Hypothalamus (tissue), 51 donors: ENCODE data around the gene ZSWIM1.
"Not testable (repeated sequence)": the region's sequence is repeated elsewhere in the genome, so short reads cannot be mapped to it uniquely, and the experiment has no call there.

Source experiments
- DNase-seq, 51 donors: peaks; one replicate each; lab custom pipeline; 2025; lab: John Stamatoyannopoulos, UW

Gene ZSWIM1

GRCh38 chr20:45853484-45853883 lies 27.5 kb upstream of the ZSWIM1 start:
- no peak for DNase-seq

- peak; percentile 40 to 98 (median 90) for DNase-seq
These were observed 23.7 kb upstream of the ZSWIM1 start, which contains the start of the genes ACOT8 and ZSWIM3 for GRCh38 chr20:45857114-45857881. TSS of gene ACOT8 (minus strand) at chr20:45857392. CDS start at chr20:45857315, 77 bp downstream. TSS of gene ZSWIM3 (plus strand) at chr20:45857614. CDS start at chr20:45857826, 212 bp downstream.

- DNase-seq = peak in 3 of 51 donors; percentile 43 to 69 (median 63)
These were observed 23.2 kb upstream of the ZSWIM1 start for GRCh38 chr20:45857882-45858216.

- no peak for DNase-seq
These were observed 21.1 kb upstream of the ZSWIM1 start for GRCh38 chr20:45859916-45860315.

GRCh38 chr20:45860560-45861220 lies 20.3 kb upstream of the ZSWIM1 start:
- no peak for DNase-seq

GRCh38 chr20:45861221-45862075 lies 19.6 kb upstream of the ZSWIM1 start:
- no peak for DNase-seq

- no peak for DNase-seq
These were observed 17.2 kb upstream of the ZSWIM1 start for GRCh38 chr20:45863543-45864470.

- no peak for DNase-seq
These were observed 14.6 kb upstream of the ZSWIM1 start for GRCh38 chr20:45866454-45866853.

GRCh38 chr20:45867136-45867818 lies 13.8 kb upstream of the ZSWIM1 start:
- DNase-seq = no peak

- no peak for DNase-seq
These were observed 13.2 kb upstream of the ZSWIM1 start for GRCh38 chr20:45867819-45868176.

- no peak for DNase-seq
These were observed 8.4 kb upstream of the ZSWIM1 start for GRCh38 chr20:45872626-45873025.

- DNase-seq = no peak
These were observed 7.5 kb upstream of the ZSWIM1 start for GRCh38 chr20:45873409-45874103.

GRCh38 chr20:45874104-45874481 lies 6.9 kb upstream of the ZSWIM1 start:
- DNase-seq = not testable (repeated sequence)

- DNase-seq = no peak
These were observed 6.5 kb upstream of the ZSWIM1 start for GRCh38 chr20:45874576-45874975.

GRCh38 chr20:45878076-45878761 lies 2.8 kb upstream of the ZSWIM1 start:
- DNase-seq = no peak

- DNase-seq = no peak
These were observed 1.6 kb downstream of the ZSWIM1 start for GRCh38 chr20:45882469-45883099.

- no peak for DNase-seq
These were observed 2.1 kb downstream of the ZSWIM1 start for GRCh38 chr20:45883100-45883469.
